HG03469 (cell line): ENCODE results near the gene ADGRF3.
"Not testable (repeated sequence)": the region's sequence is repeated elsewhere in the genome, so short reads cannot be mapped to it uniquely, and the experiment has no call there.

ENCODE experiments used
- ATAC-seq: cut with Tn5 transposase; IDR thresholded peaks from one replicate; pipeline ENCODE4 v1.9.1; 2021; ENCODE audit warnings: mild to moderate bottlenecking, moderate library complexity, moderate number of reproducible peaks; ENCODE audit not compliant: unreplicated experiment

ADGRF3 gene

DNA sequence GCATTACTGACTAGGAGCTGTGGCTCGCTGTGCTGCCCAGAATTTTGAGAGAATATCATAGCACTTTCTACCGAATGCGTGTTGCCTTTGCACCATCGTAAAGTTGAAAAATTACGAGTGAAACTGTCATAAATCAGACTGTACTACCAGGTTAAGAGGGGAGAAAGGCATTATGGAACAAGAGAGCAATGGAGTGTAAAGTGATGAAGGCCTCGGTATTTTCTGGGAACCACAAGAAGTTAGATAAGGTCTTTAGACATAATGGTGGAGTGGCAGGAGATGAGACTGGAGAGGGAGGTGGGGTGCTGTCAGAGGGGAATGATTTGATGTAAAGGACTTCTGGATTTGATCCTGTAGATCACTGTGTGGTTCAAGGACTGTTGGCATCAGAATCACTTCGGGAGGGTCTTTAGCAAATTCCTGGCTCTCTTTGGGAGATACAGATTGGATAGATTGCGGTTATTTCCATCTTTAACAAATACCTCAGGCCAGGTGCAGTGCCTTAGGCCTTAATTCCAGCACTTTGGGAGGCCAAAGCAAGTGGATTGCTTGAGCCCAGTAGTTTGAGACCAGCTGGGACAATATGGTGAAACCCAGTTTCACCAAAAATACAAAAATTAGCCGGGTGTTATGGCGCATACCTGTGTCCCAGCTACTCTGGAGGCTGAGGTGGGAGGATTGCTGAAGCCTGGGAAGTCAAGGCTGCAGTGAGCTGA is 4.9 kb upstream of the ADGRF3 start:
- no peak for ATAC-seq

- ATAC-seq, result no peak
Measured at GRCh38 chr2:26349690-26350089, 3.1 kb upstream of the ADGRF3 start.

DNA sequence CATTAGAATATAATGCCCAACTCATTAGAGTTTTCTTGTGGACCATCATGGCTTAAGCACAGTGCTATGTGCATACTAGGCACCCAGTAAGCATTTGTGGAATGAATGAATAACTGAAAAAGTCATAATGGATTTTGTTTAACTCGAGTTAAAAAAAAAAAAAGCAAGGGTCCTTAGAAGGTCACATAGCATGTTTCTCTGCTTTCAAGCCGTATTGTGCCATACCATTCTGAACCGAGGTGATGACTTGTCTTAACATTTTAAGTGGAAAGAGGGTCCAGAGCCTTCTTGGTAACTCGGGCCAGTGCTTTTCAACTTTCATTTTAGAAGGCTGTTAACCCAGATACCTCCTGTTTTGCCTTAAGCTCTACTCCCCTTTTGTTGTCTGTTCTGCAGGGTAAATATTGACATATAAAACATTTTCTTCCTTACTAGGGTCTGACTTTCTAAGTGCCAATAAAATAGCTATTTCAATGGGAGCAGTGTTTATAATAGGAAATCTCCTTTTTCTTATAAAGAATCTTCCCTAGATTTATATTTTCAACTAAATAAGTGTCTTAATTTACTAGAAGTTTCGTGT is 787 bp upstream of the ADGRF3 start:
- no peak for ATAC-seq

DNA sequence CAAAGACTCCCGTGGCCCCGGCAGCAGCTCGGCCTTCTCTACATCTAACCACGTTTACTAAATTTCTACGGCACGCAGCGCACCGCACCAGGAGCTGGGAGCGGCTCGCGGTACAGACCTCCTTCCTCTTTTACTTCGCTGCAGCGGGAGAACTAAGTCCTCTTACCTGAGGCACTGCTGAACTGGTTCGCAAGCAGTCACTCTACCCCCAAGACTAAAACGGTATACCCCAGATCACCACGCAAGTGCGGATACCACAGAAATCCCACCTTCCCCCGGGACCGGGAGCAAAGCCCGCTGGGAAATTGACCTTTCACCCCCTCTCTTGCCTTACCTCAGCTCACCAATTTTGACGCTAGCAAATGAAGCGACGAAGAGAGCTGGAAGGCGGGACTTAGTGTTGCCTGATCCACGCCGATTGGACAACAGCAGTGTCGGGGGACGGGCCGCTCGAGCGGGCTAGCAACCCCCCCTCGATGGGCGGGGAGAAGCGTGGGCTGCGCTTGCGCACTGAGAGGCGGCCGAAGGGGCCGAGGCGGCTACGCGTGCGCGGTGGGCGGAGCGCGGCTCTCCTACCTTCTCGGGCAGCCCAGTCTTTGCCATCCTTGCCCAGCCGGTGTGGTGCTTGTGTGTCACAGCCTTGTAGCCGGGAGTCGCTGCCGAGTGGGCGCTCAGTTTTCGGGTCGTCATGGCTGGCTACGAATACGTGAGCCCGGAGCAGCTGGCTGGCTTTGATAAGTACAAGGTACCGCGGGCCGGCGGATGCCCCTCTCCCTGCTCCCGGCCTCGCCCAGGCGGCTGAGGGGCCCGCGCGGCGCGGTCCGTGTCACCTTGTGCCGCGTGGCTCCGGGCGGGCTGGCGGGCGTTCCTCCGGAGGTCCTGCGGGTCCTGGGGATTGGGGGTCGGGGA is 790 bp downstream of the ADGRF3 start, which contains the start of gene SELENOI:
Gene SELENOI, plus strand, starts transcription at position 599 of the 909 bp plus-strand sequence. Its CDS starts 90 bp downstream, at position 689.
- ATAC-seq, result peak; percentile 82

DNA sequence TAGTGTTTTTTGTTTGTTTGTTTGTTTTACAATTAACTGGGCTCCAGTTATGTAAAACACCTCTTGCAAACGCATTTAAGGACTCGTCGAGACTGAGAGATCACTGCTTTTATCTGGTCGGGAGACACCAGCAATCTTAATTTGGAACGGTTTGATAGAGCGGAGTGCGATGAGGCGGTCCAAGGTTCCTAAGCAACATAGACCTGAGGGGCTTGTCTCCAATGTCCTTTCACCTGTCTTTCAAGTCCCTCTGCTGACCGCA is 1.4 kb downstream of the ADGRF3 start:
- ATAC-seq, result no peak

- ATAC-seq, result no peak
Measured at GRCh38 chr2:26344581-26345282, 1.9 kb downstream of the ADGRF3 start.

- no peak for ATAC-seq
Measured at GRCh38 chr2:26340831-26341230, 5.8 kb downstream of the ADGRF3 start.

DNA sequence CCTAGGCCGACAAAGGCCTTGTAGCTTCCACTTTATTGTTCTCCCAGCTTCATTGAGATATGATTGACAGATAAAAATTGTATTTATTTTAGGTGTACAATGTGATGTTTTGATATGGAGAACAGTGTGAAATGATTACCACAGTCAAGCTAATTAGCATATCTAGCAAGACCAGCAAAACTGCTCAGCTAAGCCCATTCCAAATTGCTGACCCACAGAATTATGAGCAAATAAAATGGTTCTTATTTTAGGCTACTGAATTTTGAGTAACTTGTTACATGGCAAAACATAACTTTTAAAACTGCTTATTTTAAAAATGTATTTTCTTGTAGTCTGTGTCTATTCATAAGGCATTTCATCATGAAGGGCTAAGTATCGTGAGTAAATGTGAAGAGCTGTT is 9.3 kb downstream of the ADGRF3 start:
- no peak for ATAC-seq

DNA sequence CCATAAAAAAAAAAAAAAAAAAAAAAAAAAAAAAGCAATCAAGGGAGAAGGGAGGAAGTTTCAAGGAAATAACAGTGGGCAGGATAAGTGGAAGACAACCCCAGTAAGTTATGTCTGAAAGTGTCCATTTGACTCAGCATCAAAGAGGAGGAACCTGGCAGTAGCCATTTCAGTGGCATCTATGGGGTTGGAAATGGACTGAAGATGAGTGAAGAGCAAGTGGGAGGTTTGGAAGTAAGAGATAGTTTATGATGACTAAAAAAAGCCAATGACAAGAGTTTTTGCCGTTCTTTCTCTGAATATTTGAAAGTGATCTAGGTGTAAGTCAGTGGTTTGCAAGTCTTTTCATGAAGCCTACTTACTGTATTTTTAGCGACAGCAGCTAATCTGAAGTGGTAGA is 9.9 kb downstream of the ADGRF3 start:
- ATAC-seq, result no peak

DNA sequence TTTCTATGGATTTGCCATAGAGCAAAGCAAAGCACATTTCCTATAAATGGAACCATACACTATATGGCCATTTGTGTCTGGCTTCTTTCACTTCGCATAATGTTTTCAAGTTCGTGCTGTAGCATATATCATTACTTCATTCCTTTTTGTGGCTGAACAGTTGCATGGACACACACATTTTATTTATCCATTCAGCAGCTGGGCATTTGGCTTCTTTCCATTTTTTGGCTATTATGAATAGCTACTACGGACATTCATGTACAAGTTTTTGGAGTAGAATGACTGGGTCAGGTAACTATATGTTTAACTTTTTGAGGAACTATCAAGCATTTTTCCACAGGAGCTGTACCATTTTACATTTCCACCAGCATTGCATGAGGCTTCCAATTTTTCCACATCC is 11.4 kb downstream of the ADGRF3 start:
- ATAC-seq, result no peak

DNA sequence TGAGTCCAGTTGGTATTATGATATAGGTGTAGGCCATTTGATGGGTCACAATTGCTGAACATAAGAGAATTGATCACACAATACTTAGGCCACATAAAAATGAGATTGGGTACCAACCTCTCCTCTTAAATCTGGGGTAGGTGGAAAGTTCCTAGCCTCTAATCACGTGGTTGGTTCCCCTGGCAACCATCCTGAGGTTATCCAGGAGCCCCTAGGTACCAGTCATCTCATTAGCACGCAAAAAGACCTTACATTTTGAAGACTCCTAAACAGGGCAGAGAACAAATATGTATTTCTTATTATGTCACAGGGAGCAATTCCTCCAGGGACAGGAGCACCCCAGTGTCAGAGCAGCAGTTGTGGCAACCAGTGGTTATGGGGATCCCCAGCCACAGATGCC is 13.3 kb downstream of the ADGRF3 start:
- no peak for ATAC-seq

- ATAC-seq, result not testable (repeated sequence)
Measured at GRCh38 chr2:26331321-26331720, 15.3 kb downstream of the ADGRF3 start.

DNA sequence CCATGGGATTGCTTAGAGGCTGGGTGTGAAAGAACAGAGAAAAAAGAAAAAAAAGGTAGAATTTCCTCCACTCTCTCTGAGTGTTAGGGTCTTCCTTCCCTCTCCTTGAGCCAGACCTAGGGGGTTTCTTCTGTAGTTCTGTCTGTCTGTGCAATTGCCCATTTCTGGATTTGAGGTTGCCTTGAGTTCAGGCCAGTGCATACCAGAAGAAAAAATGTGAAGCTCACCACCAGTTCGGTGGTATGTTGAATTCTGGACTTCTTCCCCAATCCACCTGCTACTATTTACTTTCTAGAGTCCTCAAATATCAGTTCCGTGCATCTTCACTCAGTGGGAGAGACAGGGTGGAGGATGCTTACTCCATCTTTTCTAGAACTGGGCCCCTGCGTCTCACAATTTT is 16.0 kb downstream of the ADGRF3 start:
- no peak for ATAC-seq

DNA sequence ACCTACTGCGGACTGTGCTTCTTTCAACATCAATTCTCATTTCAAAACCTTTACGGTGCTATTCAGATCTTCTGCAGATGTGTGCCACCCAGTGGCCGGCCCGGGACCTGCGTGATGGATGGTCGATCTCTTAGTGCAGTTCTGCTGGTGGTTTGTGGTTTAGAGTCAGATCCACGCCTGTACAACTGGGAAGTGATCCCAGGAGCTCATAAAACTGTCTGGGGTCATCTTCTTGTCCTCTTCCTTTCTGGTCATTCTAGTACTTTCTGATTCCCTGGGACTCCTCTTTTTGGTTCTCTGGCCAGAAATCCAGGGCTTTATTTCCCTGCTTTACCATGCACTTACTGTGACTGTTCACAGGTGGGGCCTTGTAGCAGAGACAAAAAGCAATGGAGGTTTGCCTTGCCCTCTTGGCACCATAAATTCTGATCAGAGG is 16.5 kb downstream of the ADGRF3 start:
- ATAC-seq, result no peak

GRCh38 chr2:26329083-26329482 is 17.5 kb downstream of the ADGRF3 start:
- not testable (repeated sequence) for ATAC-seq

- no peak for ATAC-seq
Measured at GRCh38 chr2:26327291-26328272, 19.0 kb downstream of the ADGRF3 start.

- ATAC-seq, result no peak
Measured at GRCh38 chr2:26326514-26326913, 20.1 kb downstream of the ADGRF3 start.

GRCh38 chr2:26325851-26326250 is 20.7 kb downstream of the ADGRF3 start:
- ATAC-seq, result no peak

DNA sequence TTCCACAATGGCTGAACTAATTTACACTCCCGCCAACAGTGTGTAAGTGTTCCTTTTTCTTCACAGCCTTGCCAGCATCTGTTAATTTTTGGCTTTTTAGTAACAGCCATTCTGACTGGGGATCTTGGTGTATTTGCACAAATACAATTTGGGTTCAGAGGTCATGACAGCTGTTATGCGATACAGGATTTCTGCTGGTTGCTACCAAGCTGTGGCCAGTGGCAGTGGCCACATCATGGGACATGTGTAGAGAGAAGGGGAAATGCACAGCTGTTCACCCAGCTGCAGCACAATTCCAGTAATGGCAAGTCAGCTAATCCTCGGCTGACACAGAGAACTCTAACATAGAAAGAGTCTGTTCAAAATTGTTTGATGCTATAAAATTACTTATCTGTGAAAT is 21.7 kb downstream of the ADGRF3 start:
- no peak for ATAC-seq

DNA sequence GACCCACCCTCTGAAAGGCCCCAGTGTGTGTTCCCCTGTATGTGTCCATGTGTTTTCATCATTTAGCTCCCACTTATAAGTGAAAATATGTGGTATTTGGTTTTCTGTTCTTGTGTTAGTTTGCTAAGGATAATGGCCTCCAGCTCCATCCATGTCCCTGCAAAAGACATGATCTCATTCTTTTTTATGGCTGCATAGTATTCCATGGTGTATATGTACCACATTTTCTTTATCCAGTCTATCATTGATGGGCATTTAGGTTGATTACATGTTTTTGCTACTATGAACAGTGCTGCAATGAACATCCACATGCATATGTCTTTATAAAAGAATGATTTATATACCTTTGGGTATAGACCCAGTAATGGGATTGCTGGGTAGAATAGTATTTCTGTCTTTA is 22.1 kb downstream of the ADGRF3 start:
- not testable (repeated sequence) for ATAC-seq
